HepG2 (cell line): ENCODE data around the gene YEATS4. TPM values are rescaled to one million over a fixed set of nuclear protein-coding genes. Genes with fewer than 3 reads are reported as not detected.

Source experiments
- DDIT3 ChIP-seq: sonication (generic); formaldehyde crosslinking; IDR thresholded peaks from 2 replicates; pipeline ENCODE4 v1.4.0; 2020; ENCODE audit warnings: mild to moderate bottlenecking, missing genetic modification reagents
- KIAA2018 ChIP-seq: sonication (generic); formaldehyde crosslinking; IDR thresholded peaks from 2 replicates; pipeline ENCODE4 v1.5.0; 2020; ENCODE audit warnings: mild to moderate bottlenecking, missing genetic modification reagents, borderline replicate concordance
- KLF12 ChIP-seq: sonication (generic); formaldehyde crosslinking; IDR thresholded peaks from 2 replicates; pipeline ENCODE4 v1.4.0; 2020; ENCODE audit warnings: missing genetic modification reagents, borderline replicate concordance
- MYNN ChIP-seq: sonication (generic); formaldehyde crosslinking; IDR thresholded peaks from 2 replicates; pipeline ENCODE4 v1.4.0; 2020; ENCODE audit warnings: mild to moderate bottlenecking, low read depth, missing genetic modification reagents
- NFKBIZ ChIP-seq: IDR thresholded peaks from 2 replicates; pipeline ENCODE4 v1.6.1; 2018; ENCODE audit warnings: missing genetic modification reagents, missing compliant biosample characterization
- PAWR ChIP-seq: sonication (generic); formaldehyde crosslinking; IDR thresholded peaks from 2 replicates; pipeline ENCODE4 v1.4.0; 2020; ENCODE audit warnings: missing genetic modification reagents, mild to moderate bottlenecking, borderline replicate concordance
- RERE ChIP-seq: IDR thresholded peaks from 2 replicates; pipeline ENCODE4 v1.6.1; 2016; ENCODE audit warnings: low read depth, missing genetic modification reagents, missing compliant biosample characterization
- STAG1 ChIP-seq: sonication (generic); formaldehyde crosslinking; IDR thresholded peaks from 2 replicates; pipeline ENCODE4 v1.4.0; 2020; ENCODE audit warnings: missing genetic modification reagents
- ZNF704 ChIP-seq: sonication (generic); formaldehyde crosslinking; IDR thresholded peaks from 2 replicates; pipeline ENCODE4 v1.8.1; 2023; ENCODE audit warnings: mild to moderate bottlenecking, inconsistent platforms, moderate library complexity, missing genetic modification reagents, borderline replicate concordance
- ZNF780A ChIP-seq: sonication (generic); formaldehyde crosslinking; IDR thresholded peaks from 2 replicates; pipeline ENCODE4 v1.8.0; 2022; ENCODE audit warnings: mild to moderate bottlenecking, missing genetic modification reagents, moderate library complexity
- ZNF792 ChIP-seq: IDR thresholded peaks from 2 replicates; pipeline ENCODE4 v1.6.1; 2016
- polyA plus RNA-seq, 8 experiments: library from polyadenylated mRNA; depleted of rRNA in 3 of 8; stranded (reverse) in 7 of 8; unstranded in 1 of 8; fragments of >200 nt; fragmentation: Illumina TruSeq in 4 of 8; extraction: Trizol in 4 of 8; gene quantifications; 2 replicates each; pipeline versions ENCODE4 v1.2.1 to v1.2.3, GENCODE V29; 2011 to 2016; ENCODE audit warnings: low read depth in 4 of 8, missing spikeins in 1 of 8, mixed read lengths in 1 of 8; ENCODE audit not compliant: insufficient read depth in 1 of 8
- total RNA-seq, 5 experiments: library from RNA; depleted of rRNA; stranded (reverse); fragments of >200 nt; fragmentation: Illumina TruSeq; extraction: Trizol; gene quantifications; 2 replicates each; pipeline ENCODE4 v1.2.3, GENCODE V29; 2016; ENCODE audit warnings: low read depth in 1 of 5

Gene YEATS4
- total and polyA plus RNA-seq, 2 of the 13 experiments (the other 11 are each of a cell fraction or from before 2014, with no cell fraction given) = 16.8 to 45.0 TPM

GRCh38 chr12:69354556-69355187 lies 4.9 kb upstream of the YEATS4 start (continued):
- TF ChIP-seq KIAA2018 (CRISPR knock-in tag) = no peak
- peak; percentile 50; the same call in 1 of the 2 replicates for TF ChIP-seq ZNF780A (CRISPR knock-in tag)
- TF ChIP-seq ZNF704 (CRISPR knock-in tag) = peak; percentile 73; the same call in 1 of the 2 replicates
- no peak for TF ChIP-seq STAG1
- peak; percentile 78; the same call in 1 of the 2 replicates for TF ChIP-seq MYNN
- TF ChIP-seq PAWR (CRISPR knock-in tag) = no peak
- TF ChIP-seq DDIT3 (CRISPR knock-in tag) = no peak
- 0 out of 2 replicates have a peak, but pooled peaks have one; percentile 27 for TF ChIP-seq KLF12 (CRISPR knock-in tag)
- TF ChIP-seq NFKBIZ = 0 out of 2 replicates have a peak, but pooled peaks have one; percentile 29
- peak; percentile 75; the same call in 1 of the 2 replicates for TF ChIP-seq ZNF792
- TF ChIP-seq RERE (CRISPR knock-in tag) = 0 out of 2 replicates have a peak, but pooled peaks have one; percentile 11
